GM21717 (cell line): ENCODE measurements around the gene RFT1.

Experiments
- ATAC-seq: cut with Tn5 transposase; IDR thresholded peaks from one replicate; pipeline ENCODE4 v1.9.1; 2021; ENCODE audit warnings: mild to moderate bottlenecking, moderate library complexity; ENCODE audit not compliant: unreplicated experiment

The RFT1 gene

DNA sequence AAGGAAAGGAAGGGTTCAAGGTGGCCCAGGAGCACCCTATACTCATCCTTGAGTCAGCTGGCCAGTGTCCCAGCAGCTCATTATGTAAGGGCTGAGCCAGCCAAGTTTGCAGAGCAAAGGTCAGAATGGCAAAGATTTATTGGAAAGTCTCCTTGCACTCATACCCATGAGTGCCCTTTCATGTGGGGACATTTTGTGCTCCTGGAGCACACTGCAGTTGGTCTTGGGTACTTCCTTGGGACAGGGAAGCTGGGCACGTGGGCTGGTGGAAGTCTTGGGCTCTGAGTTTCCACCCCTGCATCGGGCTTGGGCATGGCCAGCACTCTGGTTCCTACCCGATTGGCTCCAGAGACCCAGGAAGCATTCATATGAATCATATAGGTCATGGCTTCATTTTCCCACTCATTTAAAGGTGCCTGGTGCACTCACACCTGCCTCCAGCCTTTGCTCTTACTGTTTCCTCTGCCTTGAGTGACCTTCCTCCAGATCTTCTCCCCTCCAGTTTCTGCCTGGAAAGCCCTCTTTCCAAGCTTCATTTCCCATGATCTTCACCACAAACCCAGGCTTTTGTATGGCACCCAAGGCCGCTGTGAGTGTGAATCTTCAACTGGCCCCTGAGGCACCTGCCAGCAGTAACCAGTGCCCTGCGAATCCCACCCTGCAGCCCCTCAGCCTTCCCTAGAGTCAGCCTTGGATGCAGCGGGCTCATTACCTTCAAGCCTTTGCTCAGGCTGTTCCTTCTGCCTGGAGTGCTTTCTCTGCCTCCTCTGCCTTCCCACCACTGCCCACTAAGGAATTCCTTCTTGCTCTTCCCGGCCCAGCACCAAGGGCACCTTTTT, 20.2 kb upstream of the RFT1 start:
- ATAC-seq, result no peak

DNA sequence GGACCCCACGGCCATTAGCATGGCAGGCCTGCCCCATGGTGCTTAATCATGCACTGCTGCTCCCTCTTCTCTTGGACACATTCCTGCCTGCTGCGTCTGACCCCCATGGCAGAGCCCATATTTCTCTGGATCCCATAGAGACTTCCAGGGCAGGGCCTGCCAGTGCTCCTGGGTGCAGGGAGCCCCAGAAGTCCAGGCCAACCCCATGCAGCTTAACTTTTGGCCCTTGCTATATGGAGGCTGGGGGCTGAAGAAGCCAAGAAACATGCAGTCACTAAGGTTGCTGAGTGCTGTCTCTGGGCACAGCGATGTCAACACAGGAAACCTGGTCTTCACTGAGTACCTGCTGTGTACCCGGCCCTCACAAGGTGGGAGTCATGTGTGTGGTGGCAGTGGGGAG, 19.5 kb upstream of the RFT1 start:
- ATAC-seq, result no peak

DNA sequence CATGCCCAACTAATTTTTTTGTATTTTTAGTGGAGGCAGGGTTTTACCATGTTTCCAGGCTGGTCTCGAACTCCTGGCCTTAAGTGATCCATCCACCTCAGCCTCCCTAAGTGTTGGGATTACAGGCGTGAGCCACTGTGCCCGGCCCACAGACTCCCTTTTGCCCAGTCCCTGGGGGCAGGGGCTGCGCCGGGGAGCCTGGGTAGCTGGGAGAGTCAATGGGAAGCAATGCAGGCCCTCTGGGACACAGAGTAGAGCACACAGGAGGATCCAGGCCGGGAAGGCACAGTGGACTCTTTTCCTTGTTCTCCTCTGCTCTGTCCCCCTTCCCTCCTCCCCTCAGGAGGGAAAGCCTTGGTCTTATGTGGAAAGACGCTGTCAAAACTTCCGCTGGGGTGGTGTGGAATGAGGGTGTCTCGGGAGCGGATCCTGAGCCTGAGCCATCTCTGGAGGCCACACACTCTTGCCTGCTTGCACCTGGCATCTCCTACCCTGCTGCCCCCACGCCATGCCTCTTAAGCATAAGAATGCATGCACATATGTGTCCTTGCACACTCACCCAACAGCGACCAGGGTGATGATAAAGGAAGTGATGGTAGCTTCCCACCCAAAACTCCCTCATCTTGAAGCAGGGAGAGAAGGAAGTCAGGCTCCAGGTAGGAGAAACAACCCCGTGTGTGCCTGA, 18.9 kb upstream of the RFT1 start:
- ATAC-seq, result no peak

DNA sequence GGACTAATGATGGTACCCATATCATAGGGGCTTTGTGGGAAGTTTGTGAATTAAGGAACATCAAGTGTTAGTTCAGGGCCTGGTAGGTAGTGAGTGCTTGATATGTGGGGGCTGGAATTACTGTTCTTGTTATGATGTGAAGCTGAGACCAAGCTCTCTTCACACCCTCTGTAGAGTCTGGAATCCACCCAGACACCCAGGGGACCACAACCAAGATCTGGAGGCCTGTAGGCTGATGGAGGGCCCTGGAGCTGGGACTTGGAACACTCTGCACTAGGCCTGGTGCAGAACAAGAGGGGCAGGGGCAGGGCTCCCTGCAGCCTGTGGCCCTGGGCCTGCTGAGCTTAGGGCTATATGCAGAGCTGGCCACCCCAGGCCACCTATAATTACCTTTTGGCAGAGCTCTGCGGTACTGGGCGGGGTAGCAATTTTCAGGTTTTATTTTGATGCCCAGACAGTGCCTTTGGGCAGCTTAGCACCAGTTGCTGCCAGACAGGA, 17.7 kb upstream of the RFT1 start:
- ATAC-seq, result no peak

DNA sequence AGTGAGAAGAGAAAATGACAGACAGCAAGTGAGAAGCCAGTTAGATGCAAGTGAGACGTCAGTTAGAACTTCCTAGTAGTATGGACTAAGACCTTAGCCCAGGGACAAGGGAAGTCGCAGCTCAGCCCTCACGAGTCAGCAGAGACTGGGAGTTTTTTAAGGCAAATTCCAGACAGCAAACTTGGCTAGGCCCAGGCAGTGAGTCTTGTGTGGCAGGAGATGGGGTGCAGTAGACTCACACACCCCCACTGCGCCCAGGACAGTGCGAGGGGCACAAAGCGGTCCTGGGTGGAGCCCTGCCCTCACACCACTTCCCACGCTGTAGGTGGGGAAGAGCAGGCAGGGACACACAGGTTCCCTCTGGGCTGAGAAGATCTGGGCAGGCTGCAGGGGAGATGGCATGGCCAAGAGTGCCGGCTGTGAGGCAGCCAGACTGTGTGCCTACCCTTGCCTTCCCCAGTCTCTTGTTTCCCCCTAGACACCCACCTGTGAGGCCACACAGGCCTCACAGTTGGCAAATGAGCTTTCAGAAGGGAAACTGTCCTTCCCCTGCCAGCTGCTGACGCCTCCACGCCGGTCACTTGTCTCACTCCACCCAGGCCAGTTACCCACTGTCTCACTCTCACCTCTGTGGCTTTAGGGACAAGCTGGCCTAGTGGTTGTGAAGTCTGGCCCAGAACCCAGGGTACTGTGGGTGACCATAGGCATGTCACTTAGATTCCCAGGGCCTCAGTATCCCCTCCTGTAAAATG, 17.1 kb upstream of the RFT1 start:
- ATAC-seq, result no peak

DNA sequence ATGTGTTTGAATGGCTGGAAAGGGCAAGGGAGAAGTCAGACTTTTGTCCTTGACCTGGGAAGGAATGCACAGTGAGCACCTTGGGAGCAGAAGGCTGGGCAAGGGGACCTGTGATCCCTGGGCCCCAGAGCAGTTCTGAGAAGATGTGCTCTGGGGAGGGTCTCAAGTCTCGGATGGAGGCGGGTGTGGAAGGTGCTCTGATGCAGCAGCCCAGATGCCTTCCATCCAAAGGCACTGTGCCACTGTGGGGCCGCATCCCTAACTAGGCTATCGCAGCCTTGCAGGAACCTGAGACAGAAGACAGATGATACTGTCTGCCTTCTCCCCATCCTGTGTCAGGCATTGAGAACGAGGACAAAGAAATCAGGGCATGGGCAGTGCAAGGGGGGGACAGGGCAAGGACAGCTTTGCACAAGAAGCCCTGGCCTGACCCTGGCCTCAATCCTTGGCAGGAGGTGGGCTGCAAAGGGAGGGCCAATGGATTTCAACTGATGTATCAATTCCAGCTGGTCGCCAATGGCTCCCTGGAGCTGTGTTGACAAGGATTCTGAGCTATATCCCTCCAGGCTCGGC, 16.2 kb upstream of the RFT1 start:
- ATAC-seq, result no peak

DNA sequence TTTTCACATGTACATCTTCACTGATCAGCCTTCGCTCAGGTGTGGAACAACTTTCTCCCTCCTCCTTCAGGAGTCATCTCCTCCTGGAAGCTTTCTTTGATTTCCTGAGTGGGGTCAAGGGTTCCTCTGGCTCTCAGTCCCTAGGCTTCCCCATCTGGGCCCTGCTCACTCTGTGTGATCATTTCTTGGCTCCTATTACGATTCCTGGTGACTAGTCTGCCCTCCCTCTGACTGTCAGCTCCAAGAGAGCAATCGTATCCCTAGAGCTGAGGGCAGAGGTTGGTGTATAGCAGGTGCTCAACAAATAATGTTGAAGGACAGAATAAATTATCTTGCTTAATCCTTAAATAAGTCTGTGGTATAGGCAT, 15.5 kb upstream of the RFT1 start:
- ATAC-seq, result no peak

DNA sequence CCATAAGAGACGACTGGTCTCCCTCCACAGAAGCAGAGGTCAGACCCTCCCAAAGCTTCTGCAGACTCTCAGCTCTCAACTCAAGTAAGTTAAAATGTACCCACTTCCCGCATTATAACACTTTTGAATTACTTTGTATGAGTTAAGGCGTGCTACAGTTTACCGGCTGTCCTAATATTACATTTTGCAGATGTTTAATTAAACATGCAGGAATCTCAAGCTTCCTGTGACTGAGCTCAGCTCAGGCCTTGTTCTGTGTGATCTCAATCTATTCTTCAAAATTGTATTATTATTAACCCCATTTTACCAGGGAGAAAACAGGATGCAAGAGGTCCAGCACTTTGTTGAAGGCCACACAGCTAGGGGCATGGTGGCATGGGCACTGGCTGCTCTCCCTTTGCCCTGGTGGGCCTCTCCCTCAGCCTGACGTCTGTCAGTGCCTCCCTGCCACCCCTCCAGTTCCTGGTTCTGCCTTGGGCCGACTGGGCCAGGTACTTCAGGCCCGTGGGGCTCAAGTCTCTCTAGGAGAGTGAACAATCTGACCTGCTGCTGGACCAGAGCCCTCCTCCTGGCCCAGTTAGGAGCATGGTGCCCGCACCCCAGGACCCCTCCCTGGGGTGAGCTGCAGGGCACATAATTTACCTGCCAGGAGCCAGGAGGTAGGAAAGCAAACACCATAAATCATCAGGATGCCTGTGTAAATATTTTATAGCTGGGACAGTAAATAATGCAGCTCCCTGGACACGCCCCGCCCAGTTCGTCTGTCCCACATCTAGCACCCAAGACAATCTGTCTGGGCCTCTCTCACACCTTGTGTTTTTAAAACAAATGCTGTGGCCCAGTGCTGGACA, 14.9 kb upstream of the RFT1 start:
- no peak for ATAC-seq

DNA sequence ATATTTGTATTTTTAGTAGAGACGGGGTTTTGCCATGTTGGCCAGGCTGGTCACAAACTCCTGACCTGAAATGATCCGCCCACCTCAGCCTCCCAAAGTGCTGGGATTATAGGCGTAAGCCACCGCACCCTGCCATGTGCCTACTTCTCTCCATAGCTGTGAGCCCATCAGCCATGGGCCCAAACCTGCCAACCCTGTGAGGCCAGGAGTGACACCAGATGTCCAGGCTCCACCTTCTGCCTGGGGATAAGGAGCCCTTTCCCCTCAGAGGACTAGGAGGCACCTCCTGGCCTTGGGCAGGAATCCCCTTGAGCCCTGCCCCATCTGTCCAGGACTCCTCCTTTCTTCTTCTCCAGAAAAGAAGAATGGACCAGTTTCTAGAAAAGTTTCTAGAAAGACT, 14.2 kb upstream of the RFT1 start:
- no peak for ATAC-seq

DNA sequence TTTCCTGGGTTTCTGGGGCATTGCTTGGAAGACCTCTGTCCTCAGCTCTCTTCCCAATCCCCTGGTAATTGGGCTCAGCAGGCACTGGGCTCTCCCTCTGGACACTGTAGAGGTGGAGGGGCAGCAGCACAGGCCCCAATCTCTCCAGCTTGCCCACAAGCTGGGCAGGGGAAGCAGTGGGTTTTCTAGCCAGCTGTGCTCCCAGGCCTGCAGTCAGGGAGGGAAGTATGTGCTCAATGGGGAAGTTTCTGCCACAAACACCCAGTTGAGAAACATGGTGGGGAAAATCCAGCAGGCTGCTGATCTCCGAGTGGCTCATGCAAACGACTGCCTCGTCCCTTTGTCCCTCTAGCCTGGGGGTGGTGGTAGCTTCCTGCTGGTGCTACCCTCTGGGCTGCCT, 12.8 kb upstream of the RFT1 start:
- no peak for ATAC-seq

DNA sequence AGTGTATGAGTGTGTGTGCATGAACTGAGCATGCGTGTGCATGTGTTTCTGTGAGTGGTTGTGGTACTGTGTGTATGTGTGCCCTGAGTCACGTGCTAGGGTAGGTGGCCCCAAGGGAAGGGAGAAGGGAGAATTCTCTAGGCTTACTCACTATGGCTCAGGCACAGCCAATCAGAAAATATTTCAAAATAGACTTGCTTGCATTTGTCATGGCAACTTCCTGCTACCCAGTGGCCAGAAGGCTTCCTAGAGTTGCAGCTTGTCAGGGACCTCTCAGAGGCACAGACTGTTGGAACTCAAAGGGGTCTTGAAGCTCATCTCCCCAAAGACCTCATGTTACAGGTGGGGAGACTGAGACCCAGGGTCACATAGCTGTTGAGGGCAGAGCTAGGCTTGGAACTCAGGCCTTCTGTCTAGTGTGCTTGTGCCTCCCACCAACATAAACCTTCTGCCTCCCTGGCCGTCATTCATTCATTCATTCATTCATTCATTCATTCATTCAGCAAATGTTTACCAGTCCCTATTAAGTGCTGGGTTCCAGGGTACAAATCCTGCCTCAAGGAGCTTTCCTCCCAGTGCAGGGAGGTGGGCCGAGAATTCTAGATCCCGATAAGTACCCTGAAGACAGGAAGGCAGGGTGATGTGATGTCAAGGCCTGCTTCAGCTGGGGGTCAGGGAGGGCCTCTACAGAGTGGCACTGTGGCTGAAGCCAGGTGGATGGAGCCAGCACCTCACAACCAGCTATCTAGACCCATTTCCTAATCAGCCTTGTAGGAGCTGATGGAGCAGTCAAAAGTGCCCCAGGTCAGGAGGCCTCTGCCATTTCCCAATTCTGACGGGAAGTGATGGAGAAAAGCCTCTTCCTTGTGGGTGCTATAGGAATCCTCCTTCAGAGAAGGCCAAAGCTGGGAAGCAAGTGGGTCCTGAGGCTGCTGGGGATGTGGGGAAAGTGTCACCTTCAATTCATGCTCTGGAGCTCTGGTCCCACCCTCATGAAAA, 10.9 kb upstream of the RFT1 start:
- no peak for ATAC-seq

DNA sequence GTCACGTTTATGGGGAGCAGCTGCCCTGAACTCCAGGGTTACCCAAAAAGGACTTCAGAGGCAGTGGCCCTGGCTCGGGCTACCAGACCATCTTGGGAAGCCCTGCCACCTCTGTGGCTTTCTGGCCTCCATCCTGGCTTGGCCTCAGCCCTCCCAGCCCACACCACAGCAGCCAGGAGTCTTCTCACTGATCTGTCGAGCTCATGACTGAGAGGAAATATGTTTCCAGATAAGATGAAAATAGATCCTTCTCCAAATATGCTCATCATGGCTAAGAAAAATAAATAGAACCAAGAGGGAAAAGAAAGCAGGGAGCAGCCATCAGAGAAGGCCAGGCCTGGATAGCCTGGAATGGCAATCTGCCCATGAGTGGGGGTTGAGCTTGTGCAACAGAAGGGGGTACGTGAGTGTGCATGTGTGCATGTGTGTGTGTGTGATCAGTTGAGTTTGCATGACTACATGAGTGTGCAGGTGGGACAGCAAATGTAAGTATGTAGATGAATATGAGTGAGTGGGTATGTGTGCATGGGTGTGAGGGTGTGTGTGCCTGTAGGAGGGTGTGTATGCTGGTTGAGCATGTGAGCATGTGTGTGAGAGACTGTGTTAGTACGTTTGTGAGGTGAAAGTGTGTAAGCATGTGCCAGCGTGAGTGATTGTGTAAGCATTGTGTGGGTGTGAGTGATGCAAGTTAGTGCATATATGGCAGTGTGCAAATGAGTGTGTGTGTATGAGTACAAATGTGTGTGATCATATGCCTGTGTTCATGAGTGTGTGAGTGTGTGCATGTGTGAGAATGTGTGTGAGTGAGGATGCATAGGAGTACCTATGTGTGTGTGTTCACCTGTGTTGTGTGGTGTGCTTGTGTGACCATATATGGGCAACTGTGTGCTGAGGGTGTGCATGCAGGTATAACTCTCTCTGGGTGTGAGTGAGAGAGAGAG, 9.9 kb upstream of the RFT1 start:
- no peak for ATAC-seq

DNA sequence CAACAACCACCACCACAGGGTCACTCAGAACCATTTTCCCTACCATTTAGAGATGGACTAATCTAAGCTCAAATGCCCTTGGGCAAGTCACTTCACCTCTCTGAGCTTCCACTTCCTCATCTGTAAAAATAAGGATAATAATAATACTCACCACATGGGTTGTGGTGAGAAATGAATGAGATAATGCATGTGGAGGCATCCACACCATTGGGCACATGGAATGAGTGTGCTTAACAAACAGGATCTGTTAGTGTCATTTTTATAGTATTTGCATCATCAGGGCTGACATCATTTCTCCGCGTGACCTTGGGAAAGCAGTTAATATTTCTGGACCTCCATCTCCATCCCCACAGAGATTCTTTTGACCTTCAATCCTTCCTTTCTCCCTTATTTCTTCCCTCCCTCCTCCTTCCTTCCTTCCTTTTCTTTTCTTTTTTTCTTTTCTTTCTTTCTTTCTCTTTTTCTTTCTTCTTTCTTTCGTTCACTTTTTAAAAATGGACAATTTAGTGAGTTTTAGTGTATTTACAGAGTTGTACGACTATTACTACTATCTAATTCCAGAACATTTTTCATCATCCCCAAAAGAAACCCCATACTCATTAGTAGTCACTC, 7.7 kb upstream of the RFT1 start:
- ATAC-seq, result no peak

DNA sequence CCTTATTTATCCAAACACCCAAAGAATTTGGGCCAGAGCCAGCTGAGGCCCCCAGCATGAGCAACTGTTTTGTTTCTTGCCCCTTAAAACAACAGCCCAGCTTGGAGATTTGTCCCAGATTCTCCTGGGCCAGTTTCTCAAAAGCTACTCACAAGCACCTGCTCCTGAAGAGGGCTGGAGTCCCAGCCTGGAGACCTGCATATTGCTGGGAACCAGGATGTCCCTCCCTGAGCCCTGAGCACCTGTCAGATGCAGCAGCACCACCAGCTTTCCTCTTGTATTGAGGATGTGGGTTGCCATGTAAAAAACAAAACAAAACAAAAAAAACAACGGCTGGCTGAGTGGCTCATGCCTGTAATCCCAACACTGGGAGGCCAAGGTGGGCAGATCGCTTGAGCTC, 7.0 kb upstream of the RFT1 start:
- no peak for ATAC-seq

DNA sequence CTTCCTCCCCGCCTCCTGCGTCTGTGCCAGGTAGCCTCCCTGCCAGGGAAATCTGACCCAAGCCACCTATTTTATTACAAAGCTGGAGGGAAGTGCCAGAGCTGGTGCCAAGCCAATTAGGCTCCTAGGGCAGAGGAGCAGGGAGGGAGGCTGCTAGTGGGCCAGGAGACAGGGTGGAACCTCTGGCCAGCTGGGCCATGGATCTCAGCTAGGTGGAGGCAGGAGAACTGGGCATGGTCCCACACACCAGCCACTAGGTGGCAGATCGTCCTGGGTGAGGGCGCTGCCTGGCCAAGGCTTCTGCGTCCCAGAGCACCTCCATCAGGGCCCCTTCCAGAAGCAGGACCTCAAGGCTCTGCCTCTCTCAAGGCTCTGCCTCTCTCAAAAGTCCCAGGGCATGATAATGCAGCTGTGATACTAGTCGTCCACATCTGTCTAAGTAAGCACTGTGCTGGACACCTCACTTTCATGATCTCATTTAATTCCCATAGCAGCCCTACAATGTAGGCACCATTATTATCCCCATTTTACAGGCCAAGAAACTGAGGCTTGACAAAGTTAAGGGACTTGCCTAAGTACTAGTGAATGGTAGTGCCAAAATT, 4.5 kb upstream of the RFT1 start:
- ATAC-seq, result peak; percentile 53

DNA sequence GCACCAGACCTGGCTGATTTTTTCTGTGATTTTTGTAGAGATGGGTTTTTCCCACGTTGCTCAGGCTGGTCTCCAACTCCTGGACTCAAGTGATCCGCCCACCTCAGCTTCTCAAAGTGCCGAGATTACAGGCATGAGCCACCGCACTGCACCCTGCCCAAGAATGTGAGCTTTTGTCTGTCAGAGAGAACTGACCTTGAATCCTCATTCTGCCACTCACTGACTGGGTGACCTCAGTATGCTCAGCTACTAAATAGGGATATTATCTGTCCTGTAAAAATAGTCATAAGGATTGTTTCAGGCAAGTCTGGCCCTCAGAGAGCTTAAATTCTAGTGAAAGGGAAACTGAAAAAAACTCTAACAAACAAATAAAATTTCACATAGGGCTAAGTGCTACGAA, 2.1 kb upstream of the RFT1 start:
- no peak for ATAC-seq

DNA sequence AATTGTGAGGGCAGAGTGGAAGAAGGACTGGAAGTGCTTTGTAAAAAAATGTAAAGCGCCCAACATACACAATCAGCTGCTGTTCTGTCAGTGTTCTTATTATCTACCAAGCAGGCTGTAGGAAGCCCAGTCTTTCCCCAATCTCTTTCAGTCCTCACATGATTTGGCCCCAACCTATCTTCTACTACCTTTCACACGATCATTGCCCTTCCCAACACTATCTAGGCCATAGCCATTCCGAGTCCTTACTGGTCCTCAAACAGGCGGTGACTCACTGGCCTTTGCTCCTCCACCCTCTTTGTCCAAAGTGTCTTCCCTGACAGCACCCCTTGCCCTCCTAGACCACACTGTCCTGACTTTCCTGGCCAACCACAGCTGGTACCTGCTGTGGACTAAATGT, 861 bp upstream of the RFT1 start:
- no peak for ATAC-seq
